Measurements from ENCODE around the gene LGALS3BP.

Gene LGALS3BP

GRCh38 chr17:78959803-78960202 is 19.9 kb downstream of the LGALS3BP start:
- in situ Hi-C loops (cut with HindIII; ENCODE audit: low sequenced_read_pairs): no loop called here
- no peak overlapping the region for H3K4me3 ChIP-seq (ENCODE audit: low read depth, low read length)
- TF ChIP-seq, protein P1, sequence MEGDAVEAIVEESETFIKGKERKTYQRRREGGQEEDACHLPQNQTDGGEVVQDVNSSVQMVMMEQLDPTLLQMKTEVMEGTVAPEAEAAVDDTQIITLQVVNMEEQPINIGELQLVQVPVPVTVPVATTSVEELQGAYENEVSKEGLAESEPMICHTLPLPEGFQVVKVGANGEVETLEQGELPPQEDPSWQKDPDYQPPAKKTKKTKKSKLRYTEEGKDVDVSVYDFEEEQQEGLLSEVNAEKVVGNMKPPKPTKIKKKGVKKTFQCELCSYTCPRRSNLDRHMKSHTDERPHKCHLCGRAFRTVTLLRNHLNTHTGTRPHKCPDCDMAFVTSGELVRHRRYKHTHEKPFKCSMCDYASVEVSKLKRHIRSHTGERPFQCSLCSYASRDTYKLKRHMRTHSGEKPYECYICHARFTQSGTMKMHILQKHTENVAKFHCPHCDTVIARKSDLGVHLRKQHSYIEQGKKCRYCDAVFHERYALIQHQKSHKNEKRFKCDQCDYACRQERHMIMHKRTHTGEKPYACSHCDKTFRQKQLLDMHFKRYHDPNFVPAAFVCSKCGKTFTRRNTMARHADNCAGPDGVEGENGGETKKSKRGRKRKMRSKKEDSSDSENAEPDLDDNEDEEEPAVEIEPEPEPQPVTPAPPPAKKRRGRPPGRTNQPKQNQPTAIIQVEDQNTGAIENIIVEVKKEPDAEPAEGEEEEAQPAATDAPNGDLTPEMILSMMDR (IDR thresholded peaks at IDR 0.05; ENCODE audit: low read depth, low read length, missing control alignments): no peak
- no peak for DNase-seq (ENCODE audit: low read depth)

GRCh38 chr17:78958641-78959127 is 21.0 kb downstream of the LGALS3BP start:
- in situ Hi-C loops (cut with HindIII; ENCODE audit: low sequenced_read_pairs): no loop called here
- no peak for DNase-seq (ENCODE audit: low read depth)
- TF ChIP-seq, protein P1 (IDR thresholded peaks at IDR 0.05; ENCODE audit: low read depth, low read length, missing control alignments): no peak
- H3K4me3 ChIP-seq (ENCODE audit: low read depth, low read length): no peak overlapping the region

GRCh38 chr17:78957128-78957527 is 22.6 kb downstream of the LGALS3BP start:
- DNase-seq (ENCODE audit: low read depth): peak; percentile 60
- no peak overlapping the region for H3K4me3 ChIP-seq (ENCODE audit: low read depth, low read length)
- in situ Hi-C loops (cut with HindIII; ENCODE audit: low sequenced_read_pairs): no loop called here
- TF ChIP-seq, protein P1 (IDR thresholded peaks at IDR 0.05; ENCODE audit: low read depth, low read length, missing control alignments): no peak

- TF ChIP-seq, protein P1 (IDR thresholded peaks at IDR 0.05; ENCODE audit: low read depth, low read length, missing control alignments): no peak
- no peak for DNase-seq (ENCODE audit: low read depth)
- no peak overlapping the region for H3K4me3 ChIP-seq (ENCODE audit: low read depth, low read length)
- in situ Hi-C loops (cut with HindIII; ENCODE audit: low sequenced_read_pairs): no loop called here
Observed at GRCh38 chr17:78956254-78956653, 23.5 kb downstream of the LGALS3BP start.

DNA sequence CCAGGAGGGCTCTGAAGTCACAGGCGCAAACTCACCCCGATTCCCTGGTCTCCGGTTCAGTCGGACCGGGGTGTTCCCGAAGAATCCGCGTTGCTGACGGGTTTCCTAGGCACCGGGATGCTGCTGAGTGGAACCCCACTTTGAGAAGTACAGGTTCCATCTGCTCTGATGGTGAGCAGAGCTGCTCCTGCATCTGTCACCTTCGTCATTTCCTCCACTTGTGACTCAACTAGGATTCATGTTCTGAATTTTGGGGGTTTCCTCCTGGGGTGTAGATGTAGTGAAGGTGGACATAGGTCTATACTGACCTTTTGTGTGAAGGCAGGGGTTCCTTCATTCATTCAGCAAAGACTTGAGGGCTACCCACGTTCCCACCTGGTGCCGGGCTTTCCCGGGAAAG is 25.0 kb downstream of the LGALS3BP start:
- in situ Hi-C loops (cut with HindIII; ENCODE audit: low sequenced_read_pairs): no loop called here

DNA sequence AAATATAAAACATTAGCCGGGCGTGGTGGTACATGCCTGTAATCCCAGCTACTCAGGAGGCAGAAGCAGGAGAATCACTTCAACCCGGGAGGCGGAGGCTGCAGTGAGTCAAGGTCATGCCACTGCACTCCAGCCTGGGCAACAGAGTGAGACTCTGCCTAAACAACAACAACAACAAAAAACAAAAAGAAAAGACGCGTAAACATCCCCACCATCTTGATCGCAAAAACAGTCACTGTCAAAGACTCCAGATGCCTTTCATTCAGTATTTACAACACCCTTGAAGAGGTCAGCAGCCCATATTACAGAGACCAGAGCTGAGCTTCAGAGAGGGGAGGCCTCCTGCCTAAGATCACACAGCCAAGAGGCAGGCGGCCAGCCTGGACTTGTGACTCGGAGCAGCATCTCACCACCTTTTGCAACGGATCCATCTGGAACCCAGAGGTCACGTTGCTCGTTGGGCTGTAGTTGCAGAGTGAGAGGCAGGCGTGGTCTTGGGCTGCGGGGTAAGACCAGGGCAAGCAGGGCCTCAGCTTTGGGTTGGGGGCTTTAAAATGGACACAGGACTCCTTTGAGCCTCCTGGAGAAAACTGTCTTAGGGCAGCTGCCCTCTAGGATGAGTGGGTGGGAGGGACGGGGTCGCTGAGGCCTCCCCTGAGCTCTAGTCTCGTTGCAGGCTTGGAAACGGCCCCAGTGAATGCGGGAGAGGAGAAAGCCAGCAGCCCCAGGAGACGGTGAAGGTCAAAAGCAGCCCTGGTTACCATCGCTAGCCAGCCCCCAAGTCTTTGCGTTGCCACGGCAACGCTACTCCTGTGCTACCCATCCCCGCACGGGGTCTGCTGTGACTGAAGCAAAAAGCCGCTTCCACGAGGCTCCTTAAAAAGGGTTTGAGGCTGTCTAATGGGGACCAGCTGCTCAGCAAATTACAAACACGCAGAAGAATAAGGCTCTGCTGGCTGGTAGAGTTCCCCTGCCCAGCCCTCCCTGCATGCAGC is 26.1 kb downstream of the LGALS3BP start:
- in situ Hi-C loops (cut with HindIII; ENCODE audit: low sequenced_read_pairs): no loop called here
- no peak for DNase-seq (ENCODE audit: low read depth)
- no peak overlapping the region for H3K4me3 ChIP-seq (ENCODE audit: low read depth, low read length)
- TF ChIP-seq, protein P1 (IDR thresholded peaks at IDR 0.05; ENCODE audit: low read depth, low read length, missing control alignments): no peak

More for the DNA sequence above, 25.0 kb downstream of the LGALS3BP start:
- TF ChIP-seq, protein P1 (IDR thresholded peaks at IDR 0.05; ENCODE audit: low read depth, low read length, missing control alignments): no peak
- no peak for DNase-seq (ENCODE audit: low read depth)
- no peak overlapping the region for H3K4me3 ChIP-seq (ENCODE audit: low read depth, low read length)

Data from astrocyte of the cerebellum (primary cell).